Stimulated activated CD4-positive, alpha-beta T cell treated with anti-CD3 and anti-CD28 coated beads, Interleukin-12 subunit alpha, Interleukin-12 subunit beta, amount 100 ng/mL, for 24 hours (primary cell): ENCODE data around the gene NF1.
"Not testable (repeated sequence)": the region's sequence is repeated elsewhere in the genome, so short reads cannot be mapped to it uniquely, and the experiment has no call there.

ENCODE experiments used
- DNase-seq, 2 experiments: peaks; one replicate each; pipeline ENCODE4 v3.0.0-alpha.2; 2020; ENCODE audit warnings: low read depth in 2 of 2

NF1 gene

GRCh38 chr17:31295489-31295871, 200.7 kb downstream of the NF1 start:
- DNase-seq, result no peak

GRCh38 chr17:31296142-31296541, 201.4 kb downstream of the NF1 start:
- no peak for DNase-seq

- no peak for DNase-seq
Measured at GRCh38 chr17:31297090-31297489, 202.3 kb downstream of the NF1 start, which contains the start of gene OMG. Gene OMG, minus strand, starts transcription at chr17:31297239. Its CDS starts 908 bp downstream, at chr17:31296331.

- no peak for DNase-seq
Measured at GRCh38 chr17:31299624-31300023, 204.8 kb downstream of the NF1 start.

GRCh38 chr17:31307640-31308039, 212.9 kb downstream of the NF1 start:
- DNase-seq, result no peak

GRCh38 chr17:31308372-31309334, 213.9 kb downstream of the NF1 start:
- no peak for DNase-seq

GRCh38 chr17:31309556-31309955, 214.8 kb downstream of the NF1 start:
- no peak for DNase-seq

- no peak for DNase-seq
Measured at GRCh38 chr17:31310260-31310659, 215.5 kb downstream of the NF1 start.

GRCh38 chr17:31310886-31311285, 216.1 kb downstream of the NF1 start:
- no peak for DNase-seq

GRCh38 chr17:31311526-31311925, 216.7 kb downstream of the NF1 start:
- DNase-seq, result no peak

GRCh38 chr17:31312223-31312622, 217.4 kb downstream of the NF1 start:
- DNase-seq, result not testable (repeated sequence)

GRCh38 chr17:31313982-31314781, 219.4 kb downstream of the NF1 start, which contains the start of gene EVI2B:
Gene EVI2B, minus strand, starts transcription at chr17:31314054. Its CDS starts 8,445 bp downstream, at chr17:31305609.
- no peak for DNase-seq

GRCh38 chr17:31314782-31315100, 220.0 kb downstream of the NF1 start:
- DNase-seq, result no peak

GRCh38 chr17:31318298-31318801, 223.6 kb downstream of the NF1 start:
- peak in 1 of 2 experiments; percentile 31 for DNase-seq

- DNase-seq, result no peak
Measured at GRCh38 chr17:31318851-31319661, 224.3 kb downstream of the NF1 start.

- no peak for DNase-seq
Measured at GRCh38 chr17:31320241-31320640, 225.5 kb downstream of the NF1 start.

GRCh38 chr17:31320791-31321190, 226.0 kb downstream of the NF1 start:
- DNase-seq, result no peak

- peak; percentile 50 to 66 for DNase-seq
Measured at GRCh38 chr17:31321481-31321880, 226.7 kb downstream of the NF1 start, which contains the start of gene EVI2A. Gene EVI2A, minus strand, starts transcription at chr17:31321622. Its CDS starts 2,609 bp downstream, at chr17:31319013.

- no peak for DNase-seq
Measured at GRCh38 chr17:31321966-31322365, 227.2 kb downstream of the NF1 start.

- no peak for DNase-seq
Measured at GRCh38 chr17:31323551-31323950, 228.8 kb downstream of the NF1 start.

GRCh38 chr17:31327534-31328159, 232.9 kb downstream of the NF1 start:
- DNase-seq, result no peak
